ENCODE results near the gene PSORS1C1.

PSORS1C1 gene

GRCh38 chr6:31126396-31127175 is 12.0 kb downstream of the PSORS1C1 start:
- DNase-seq: no peak

DNA sequence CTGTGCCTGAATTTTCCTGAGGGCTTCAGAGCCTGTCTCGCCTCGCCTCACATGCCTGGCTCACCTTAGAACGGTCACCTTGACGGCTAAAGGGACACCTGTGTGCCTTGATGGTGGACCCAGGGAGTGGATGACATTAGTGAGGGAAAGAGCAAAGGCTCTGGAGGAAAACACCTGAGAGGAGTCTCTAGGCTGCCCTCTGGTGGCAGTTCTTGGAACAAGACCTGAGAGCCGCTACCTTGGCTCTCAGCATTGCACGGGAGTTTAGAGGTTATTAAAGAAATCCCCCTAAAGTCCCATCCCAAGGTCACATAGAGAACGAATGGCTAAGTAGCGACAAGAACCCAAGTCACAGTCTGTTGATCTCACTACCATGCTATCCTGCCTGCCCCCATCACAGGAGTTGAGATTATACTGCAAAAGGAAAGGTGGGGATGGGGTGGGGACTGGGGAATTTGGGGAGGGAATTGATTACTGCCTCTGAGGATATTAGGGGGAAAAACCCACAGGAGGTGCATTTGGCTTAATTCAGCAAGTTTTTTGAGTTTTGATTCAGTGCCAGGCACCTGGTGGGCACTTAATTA is 13.6 kb downstream of the PSORS1C1 start:
- no peak for DNase-seq

- DNase-seq: no peak
Observed at GRCh38 chr6:31129130-31129529, 14.5 kb downstream of the PSORS1C1 start.

- DNase-seq: no peak
Observed at GRCh38 chr6:31130751-31131150, 16.2 kb downstream of the PSORS1C1 start.

DNA sequence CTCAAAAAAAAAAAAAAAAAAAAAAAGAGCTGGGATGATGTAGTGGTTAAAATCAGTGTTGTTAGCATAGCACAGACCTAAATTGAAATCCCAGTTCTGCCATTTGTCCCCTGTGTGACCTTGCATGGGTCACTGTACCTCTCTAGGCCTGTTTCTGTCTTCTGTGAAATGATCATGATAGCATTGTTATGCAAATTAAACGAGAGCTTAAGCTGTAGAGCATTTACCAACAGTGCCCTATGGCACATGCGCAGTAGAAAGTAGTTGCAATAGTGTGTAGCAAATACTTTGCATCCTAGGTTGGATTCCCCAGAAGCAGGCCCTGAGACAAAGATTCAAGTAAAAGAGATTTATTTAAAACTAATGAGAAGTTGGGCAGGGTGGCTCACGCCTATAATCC is 17.0 kb downstream of the PSORS1C1 start:
- DNase-seq: no peak

DNA sequence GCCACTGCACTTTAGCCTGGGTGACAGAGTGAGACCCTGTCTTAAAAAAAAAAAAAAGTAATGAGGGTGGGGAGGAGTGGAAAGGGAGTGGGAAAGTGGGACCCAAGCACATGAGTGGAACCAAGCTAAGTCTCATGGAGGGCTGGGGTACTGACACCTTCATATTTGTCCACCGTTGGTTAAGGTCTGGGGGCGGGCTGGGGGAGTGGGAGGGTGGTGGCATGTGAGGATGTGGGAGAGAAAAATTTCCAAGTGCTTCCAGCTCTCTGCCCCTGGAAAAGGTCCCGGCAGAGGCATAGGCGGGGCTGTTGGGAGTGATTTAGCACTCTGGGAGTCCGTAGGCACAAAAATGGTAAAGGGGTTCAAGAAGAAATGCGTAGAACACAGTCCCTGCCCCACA is 18.2 kb downstream of the PSORS1C1 start:
- DNase-seq: no peak

GRCh38 chr6:31135710-31136109 is 21.1 kb downstream of the PSORS1C1 start:
- DNase-seq: no peak

DNA sequence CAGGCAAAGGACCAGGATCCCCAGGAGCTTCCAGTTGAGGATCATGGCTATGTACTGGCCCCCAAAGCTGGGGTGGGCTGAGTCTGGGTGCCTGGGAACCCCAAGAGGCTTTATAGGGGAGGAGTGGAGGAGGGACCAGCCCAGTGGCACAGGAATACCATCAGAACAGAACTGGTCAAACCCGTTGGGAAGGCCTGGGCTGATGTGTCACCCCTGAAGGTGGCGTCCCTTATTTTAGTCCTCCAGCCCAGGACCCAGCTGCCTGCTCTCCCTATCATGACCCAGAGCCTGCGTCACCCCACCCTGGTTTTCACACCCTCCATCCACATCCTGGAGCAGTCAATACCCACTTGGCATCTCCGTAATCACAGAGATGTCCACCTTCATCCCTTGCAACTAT is 24.4 kb downstream of the PSORS1C1 start, which contains the start of gene PSORS1C2:
Gene PSORS1C2, minus strand, starts transcription at position 85 of the 400 bp plus-strand sequence. Its CDS starts 40 bp downstream, at position 45.
- DNase-seq: no peak

- no peak for DNase-seq
Observed at GRCh38 chr6:31139599-31139998, 25.0 kb downstream of the PSORS1C1 start.

DNA sequence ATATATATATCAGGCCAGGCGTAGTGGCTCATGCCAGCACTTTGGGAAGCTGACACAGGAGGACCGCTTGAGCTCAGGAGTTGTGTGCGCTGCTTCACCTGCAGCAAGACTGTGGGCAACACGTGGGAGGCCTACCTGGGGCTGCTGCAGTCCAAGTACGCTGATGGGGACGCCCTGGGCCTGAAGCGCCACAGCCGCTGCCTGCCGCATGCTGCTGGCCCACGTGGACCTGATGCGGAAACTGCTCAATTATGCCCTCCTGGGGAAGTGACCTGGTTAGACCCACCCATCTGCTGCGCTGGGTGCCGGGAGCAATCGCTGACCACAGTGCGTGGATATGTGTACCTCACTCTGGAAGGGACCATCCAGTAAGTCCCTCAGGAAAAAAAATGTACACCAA is 26.0 kb downstream of the PSORS1C1 start:
- DNase-seq: no peak

GRCh38 chr6:31142361-31142761 is 27.8 kb downstream of the PSORS1C1 start:
- no peak for DNase-seq

DNA sequence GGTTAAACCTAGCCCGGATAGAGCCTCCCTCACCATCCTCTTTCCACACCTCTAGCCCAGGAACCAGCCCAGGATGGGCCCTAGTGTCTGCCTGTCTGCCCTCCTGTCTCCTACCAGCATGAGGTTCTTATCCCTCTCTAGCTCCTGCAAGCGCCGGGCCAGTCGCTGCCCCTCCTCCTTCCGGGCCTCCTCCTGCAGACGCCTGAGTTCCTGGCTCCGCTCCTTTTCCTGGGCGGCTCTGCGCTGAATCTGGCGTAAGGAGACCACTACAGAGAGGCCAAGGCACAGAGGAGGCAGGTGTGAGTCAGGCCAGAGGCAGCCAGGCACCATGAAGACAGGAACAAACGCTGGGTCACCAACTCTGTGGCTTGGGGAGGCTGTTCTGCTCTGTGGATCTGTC is 28.5 kb downstream of the PSORS1C1 start:
- no peak for DNase-seq

DNA sequence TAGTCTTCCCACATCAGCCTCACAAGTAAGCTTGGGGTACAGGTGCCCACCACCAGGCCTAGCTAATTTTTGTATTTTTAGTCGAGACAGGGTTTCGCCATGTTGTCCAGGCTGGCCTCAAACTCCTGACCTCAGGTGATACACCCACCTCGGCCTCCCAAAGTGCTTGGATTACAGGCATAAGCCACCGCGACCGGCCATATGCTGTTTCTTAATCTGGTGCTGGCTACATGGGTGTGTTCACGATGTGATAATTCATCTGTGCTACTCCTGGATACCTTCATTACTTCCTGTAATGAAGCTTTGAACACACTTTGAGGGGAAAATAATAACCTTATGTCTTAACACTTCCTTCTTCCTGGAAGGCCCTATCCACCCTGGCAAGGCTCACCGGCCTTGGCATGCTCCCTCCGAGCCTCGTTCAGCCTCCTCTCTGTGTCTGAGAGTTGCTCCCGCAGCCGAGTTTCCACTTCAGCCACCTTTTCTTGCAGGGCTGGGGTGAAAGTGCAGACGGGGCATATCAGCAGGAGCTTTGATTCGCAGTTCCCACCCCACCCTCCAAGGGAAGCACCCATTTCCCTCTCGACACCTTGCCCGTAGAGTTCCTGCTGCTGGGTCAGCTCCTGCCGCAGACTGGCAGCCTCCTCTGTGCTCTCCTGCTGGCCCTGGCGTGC is 29.8 kb downstream of the PSORS1C1 start:
- no peak for DNase-seq

- DNase-seq: no peak
Observed at GRCh38 chr6:31144970-31145340, 30.4 kb downstream of the PSORS1C1 start.

DNA sequence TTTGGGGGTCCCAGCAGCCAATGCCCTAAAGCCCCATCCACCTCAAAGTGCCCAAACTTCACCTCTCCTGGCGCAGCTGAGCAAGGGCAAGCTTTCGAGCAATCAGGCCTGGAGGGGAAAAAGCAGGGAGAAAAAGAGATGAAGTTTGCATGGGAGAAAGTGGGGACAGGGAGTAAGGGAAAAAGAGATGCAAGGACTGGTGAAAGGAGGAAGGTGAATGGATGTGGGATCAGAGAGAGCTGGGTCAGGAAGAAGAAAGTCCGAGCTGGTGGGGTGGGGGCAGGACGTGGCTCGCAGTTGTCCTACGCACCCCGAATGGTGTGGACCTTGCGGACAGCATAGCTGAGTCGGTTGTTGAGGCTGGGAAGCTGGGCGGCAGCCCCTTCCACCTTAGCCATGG is 30.8 kb downstream of the PSORS1C1 start:
- no peak for DNase-seq

DNA sequence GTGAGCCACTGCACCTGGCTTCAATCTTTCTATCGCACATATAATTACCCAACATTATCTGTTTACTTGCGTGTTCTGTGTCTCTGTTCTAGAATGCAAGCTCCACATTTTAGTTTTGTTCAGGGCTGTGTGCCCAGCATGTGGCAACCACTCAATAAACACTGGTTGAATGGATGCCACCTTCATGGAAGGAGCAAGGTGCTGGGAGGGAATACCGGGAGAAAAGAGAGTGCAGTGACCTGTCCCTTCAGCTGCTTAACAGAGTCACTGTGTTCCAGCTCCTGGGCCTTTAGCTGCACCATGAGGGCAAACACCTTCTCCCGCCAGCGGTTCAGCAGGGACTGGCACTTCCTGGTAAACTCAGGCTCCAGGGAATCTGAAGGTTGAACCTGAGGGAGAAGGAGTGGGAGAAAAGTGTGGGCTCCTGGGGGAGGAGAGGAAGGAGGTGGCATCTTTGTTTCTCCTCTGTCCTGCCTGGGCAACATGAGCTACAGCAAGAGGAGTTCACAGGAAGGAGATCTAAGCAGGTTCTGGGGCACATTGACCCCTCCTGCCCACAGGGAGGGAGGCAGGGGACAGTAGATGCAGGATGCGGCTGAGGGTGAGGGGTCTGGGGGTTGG is 35.3 kb downstream of the PSORS1C1 start:
- DNase-seq: no peak

DNA sequence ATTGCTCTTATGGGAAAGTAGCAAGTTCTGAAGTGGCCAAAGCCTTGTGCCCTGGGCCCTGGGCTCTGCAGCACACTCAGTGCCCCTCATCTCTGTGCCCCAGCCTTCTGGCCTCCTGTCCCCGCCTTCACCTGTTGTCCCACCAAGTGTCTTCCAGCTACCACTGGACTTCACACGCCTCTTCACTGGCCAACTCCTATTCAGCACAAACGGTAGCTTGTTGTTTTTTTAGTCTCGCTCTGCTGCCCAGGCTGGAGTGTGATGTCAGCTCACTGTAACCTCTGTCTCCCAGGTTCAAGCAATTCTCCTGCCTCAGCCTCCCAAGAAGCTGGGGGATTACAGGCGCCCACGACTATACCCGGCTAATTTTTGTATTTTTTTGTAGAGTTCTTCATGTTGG is 38.2 kb downstream of the PSORS1C1 start:
- DNase-seq: no peak

- no peak for DNase-seq
Observed at GRCh38 chr6:31154436-31154835, 39.8 kb downstream of the PSORS1C1 start.

- DNase-seq: no peak
Observed at GRCh38 chr6:31156641-31157040, 42.0 kb downstream of the PSORS1C1 start.

DNA sequence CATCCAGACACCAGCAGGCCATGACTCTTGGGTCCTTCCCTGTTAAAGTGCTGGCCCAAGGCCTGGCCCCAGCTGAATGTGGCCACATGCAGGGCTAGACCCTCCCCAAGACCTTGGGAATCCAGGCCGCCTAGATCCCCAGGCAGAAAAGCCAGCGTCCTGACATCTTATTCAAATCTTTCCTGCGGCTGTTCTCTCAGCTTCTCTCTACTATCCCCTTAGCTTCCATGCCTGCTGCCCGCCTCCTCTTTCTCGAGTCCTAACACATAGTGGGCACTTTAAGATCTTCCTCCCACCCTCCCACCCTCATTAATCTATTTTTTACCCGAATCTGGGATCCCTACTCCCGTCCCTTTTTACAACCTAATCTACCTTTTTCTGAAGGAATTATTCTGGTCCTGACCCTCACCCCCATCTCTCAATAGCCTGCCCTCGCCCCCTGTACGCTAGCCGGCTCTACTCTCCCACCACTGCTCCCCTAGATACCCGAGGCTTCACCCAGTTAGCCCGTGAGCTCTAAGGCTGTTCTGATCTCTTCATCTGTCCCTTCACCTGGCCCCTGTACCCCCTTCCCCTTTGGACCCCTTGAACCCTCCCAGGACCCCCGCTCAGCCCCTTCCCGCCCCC is 43.0 kb downstream of the PSORS1C1 start, which contains the start of gene CCHCR1:
Gene CCHCR1, minus strand, starts transcription at position 290 of the 627 bp plus-strand sequence. Its CDS starts 202 bp downstream, at position 88.
- DNase-seq: no peak

GRCh38 chr6:31158140-31158862 is 43.7 kb downstream of the PSORS1C1 start, which contains the start of gene TCF19:
TSS of gene TCF19 (plus strand) at chr6:31158589. CDS start at chr6:31159470, 881 bp downstream.
- DNase-seq: peak; percentile 97
